Stimulated activated CD8-positive, alpha-beta memory T cell treated with anti-CD3 and anti-CD28 coated beads, Interleukin-4, amount 100 ng/mL, for 1 hour (primary cell): ENCODE measurements around the gene CFAP46.
"Not testable (repeated sequence)": the region's sequence is repeated elsewhere in the genome, so short reads cannot be mapped to it uniquely, and the experiment has no call there.

ENCODE experiments used
- DNase-seq, 2 donors: peaks; one replicate each; pipeline ENCODE4 v3.0.0-alpha.2; 2020; ENCODE audit warnings: low read depth in 2 of 2, low spot score in 1 of 2

The CFAP46 gene

GRCh38 chr10:132777441-132777840 lies 164.9 kb downstream of the CFAP46 start:
- no peak for DNase-seq

GRCh38 chr10:132776821-132777220 lies 165.5 kb downstream of the CFAP46 start:
- no peak for DNase-seq

GRCh38 chr10:132776186-132776585 lies 166.2 kb downstream of the CFAP46 start:
- DNase-seq: no peak

- DNase-seq: no peak
Measured at GRCh38 chr10:132774902-132775863, 167.2 kb downstream of the CFAP46 start.

DNA sequence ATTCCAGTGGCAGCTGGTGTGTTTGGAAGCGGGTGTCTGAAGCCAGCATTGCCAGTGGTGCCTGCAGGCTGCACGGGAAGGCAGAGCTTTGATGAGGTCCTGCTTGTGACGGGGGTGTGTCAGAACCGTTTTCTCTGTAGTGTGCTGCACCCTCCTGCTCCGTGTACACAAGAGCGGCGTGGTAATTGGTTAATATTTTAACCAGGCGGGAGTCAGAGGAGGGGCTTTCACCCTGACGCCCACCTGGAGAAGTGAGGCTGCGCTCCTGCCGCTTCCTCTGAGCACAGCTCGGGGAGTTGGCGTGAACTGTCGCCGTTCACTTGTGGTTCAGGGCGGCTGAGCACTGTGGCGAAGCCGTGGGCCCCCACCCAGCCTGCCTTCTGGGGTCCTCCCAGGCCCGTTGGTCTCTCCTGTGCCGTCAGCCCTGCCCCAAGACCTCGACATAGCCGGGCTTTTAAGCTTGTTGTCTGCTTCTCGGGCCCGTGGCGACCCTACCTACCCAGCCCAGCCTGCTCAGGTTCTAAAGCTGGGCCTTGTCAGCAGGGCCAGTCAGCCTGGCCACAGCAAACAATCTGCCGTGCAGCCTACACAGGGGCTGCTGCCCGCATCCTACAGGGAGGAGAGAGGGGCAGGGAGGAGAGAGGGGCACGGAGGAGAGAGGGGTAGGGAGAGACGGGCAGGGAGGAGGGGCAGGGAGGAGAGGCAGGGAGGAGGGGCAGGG lies 168.0 kb downstream of the CFAP46 start:
- no peak for DNase-seq

DNA sequence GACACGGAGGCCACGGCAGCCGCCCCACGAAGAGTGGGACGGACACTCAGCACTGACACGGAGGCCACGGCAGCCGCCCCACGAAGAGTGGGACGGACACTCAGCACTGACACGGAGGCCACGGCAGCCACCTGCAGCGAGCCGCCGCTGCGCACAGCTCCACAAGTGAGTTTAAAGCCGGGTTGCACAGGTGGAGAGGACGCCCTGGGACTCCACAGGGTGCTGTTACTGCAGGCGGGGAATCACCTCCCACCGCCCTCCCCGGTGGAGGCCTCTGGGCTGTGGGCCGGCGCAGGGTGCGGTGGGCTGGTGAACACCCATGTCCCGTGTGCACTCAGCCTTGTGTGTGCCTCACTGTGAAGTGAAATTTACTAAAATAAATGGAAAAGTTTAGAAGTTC lies 169.6 kb downstream of the CFAP46 start:
- DNase-seq: not testable (repeated sequence)

DNA sequence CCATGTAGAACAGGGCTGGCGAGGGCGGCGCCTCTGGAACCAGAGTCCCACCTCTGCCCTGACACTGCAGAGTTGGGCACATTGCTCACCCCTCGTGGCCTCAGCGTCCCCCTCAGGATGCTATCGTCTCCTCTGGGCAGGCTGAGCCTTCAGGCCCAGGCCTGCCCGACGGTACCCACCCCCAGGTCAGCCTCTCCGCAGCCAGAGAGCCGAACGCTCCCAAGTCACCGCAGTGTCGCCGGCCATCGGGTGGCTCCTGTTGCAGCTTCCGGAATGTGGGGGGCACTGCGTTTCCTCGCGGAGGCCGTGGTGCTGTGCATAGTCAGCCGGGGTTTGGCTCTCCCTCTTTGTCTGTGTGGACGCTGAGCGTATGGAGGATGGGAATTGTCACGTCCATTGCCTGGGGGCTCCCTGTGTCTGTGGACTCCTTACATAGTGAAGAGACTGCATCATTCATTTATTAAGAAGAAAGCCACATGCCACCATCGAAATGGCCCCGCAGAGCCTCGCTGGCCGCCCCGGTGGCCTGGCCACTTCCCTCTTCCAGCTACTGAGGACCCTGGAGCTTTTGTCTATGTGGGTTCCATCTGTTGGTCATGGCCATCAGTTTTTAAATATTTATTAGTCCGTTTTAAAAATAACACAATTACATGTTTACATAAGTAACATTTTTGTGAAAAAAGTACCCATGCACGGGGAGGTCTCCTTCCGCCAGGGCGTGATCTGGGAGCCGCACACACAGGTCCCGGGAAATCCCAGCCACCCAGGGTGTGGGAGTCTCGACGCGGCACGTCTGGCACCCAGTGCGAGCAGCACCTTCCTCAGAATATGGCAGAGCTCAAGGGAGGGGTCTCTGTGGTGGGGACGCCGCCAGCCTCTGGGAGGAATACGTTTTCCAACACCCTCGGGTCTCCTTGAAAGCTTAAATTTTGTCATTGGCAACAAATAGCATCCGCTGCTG lies 172.0 kb downstream of the CFAP46 start:
- no peak for DNase-seq

GRCh38 chr10:132768346-132769248 lies 173.8 kb downstream of the CFAP46 start:
- DNase-seq: no peak

- no peak for DNase-seq
Measured at GRCh38 chr10:132766291-132766690, 176.1 kb downstream of the CFAP46 start.

DNA sequence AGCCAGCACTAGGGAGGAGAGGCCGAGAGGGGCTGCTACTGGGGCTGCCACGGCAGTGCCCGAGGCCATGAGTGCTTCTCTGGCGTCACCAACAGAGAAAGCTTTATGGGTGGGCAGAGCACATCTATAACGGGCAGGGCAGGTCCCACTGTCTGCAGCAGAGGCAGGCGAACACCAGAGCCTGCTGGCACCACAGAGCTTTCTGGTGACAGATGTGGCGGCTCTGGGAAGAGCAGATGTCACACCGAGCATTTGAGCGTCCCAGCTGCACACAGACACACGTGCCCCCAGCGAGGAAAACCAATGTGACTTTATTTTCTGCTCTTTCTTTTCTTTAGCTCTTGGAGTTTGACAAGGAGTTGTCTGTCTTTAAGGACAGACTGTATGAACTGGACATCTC lies 176.9 kb downstream of the CFAP46 start:
- no peak for DNase-seq

- no peak for DNase-seq
Measured at GRCh38 chr10:132764108-132764507, 178.3 kb downstream of the CFAP46 start.

- no peak for DNase-seq
Measured at GRCh38 chr10:132763545-132763944, 178.8 kb downstream of the CFAP46 start.

GRCh38 chr10:132762267-132762666 lies 180.1 kb downstream of the CFAP46 start:
- DNase-seq: no peak

GRCh38 chr10:132761395-132762060 lies 180.8 kb downstream of the CFAP46 start:
- DNase-seq: no peak

DNA sequence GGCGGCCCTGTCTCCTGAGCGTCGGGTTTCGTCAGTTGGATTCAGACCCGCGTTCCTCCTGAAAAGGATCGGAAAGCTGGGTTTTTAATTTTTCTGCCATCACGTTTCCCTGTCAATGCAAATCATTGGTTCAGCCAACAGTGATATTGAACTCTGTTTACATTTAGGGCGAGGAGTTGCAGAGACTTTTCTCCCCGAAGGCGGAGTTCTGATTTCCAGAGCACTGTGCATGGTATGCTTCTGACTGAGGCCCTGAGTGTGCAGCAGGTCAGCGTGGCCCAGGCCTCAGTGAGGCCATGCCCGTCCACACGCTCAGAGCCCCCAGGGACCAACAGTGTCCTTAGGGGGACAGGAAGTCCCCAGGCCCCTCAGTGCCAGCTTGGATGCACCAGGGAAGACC lies 183.5 kb downstream of the CFAP46 start:
- DNase-seq: no peak
